OCI-LY3 (cell line): ENCODE data around the gene TGFBRAP1.

Experiments
- CTCF ChIP-seq: fragments of 200-600, 300-600 bp; sonication (generic); IDR thresholded peaks from 2 replicates; pipeline ENCODE4 v1.5.1; 2014; ENCODE audit warnings: antibody characterized with exemption, low read length, low read depth
- EZH2phosphoT487 ChIP-seq: fragments of 200-600 bp; shearing (Covaris generic); IDR thresholded peaks from 2 replicates; pipeline ENCODE4 v1.6.1; 2018; ENCODE audit warnings: antibody characterized with exemption, mixed run types, low read depth

- TF ChIP-seq CTCF (no peak), EZH2phosphoT487 (no peak)
Observed at GRCh38 chr2:105290981-105291660, 38.4 kb downstream of the TGFBRAP1 start.
